Measurements from ENCODE around the gene SLC2A13.
"Not testable (repeated sequence)": the region's sequence is repeated elsewhere in the genome, so short reads cannot be mapped to it uniquely, and the experiment has no call there.

Gene SLC2A13

GRCh38 chr12:39922598-39922997 is 183.3 kb downstream of the SLC2A13 start:
- not testable (repeated sequence) for DNase-seq

DNA sequence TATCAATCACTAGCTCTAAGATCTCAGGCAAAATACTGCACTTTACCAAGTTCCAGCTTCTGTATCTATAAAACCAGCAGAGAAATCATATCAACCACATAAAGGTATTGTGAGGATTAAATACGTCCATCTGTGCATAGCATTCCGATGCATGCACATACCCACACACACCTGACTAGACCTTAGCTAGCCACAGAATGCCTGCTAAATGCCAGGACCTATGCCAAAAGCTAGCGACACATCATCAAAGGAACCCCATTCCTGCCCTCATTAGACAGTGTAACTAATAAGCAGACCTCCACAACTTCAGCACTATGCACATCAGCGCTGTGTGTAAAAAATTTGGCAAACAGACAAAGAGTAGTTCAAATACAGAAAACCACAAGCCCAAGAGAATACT is 185.2 kb downstream of the SLC2A13 start:
- DNase-seq, result no peak

DNA sequence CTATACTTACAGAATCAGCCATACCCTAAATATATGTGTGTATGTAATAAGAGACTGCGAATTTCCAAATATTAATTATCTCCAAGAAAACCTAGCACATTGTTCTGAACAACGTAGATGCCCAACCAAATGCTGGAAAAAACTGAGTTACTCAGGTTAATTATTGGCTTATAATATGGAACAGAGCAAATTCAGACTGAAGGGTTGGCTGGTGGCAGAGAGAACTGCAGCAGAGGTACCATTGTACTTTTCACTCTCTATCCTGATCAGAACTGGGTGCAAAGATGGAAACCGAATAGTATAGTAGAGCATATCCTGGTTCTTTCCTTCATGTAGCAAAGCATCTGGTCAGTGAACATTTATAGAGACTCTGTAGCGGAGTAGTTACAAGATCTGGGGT is 185.7 kb downstream of the SLC2A13 start:
- no peak for DNase-seq

DNA sequence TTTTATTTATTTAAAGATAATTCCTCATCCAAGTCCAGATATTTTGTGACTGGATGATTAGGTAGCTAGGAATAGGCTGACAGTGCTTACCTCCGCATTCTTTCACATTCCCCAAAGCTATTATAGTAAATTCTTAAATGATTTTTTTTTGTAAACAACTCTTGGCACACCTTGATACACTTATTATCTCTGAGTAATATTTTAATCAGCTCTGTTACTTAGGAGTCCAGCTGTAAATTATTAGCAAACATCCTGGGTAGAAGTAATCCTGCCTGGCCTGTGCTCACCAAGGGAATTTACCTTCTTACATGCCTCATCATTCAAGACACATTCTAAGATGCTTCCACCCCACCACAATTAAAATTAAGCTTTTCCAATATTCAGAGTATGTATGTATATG is 186.1 kb downstream of the SLC2A13 start:
- DNase-seq, result no peak

- DNase-seq, result no peak
These were observed 190.6 kb downstream of the SLC2A13 start for GRCh38 chr12:39915249-39915648.

DNA sequence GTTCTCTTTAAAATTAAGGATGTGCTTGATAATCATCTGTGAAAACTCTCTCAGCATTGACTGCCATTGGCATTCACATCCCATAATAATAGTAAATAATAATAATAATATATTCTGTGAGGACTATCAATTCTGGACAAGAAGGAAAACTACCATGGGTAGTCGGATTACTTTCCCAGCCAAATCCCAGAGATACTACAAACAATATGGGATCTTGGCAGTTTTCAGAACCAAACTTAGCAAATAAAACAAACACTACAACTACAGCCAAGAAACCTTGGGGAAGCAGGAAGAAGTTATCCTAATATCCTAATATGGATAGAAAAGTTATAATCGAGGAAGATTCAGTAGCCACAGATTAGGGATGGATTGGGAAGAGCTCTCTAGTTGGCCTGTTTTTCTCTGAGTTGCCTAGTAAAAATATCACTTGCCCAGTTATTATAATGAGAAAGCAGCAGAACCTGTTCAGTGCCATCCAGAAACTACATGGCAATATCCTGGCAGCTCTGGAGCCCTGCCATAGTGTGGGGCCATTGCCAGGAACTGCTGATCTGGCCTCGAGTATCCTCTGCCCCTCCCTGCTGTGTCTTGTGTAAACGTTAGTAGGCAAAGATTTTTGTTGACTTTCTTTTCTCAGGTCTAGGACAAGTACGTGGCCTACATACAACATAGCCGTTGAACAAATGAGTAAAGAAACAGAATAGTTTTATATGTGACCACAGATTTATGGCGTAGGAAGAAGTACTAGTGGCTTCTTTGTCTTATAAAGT is 193.5 kb downstream of the SLC2A13 start:
- DNase-seq, result no peak

DNA sequence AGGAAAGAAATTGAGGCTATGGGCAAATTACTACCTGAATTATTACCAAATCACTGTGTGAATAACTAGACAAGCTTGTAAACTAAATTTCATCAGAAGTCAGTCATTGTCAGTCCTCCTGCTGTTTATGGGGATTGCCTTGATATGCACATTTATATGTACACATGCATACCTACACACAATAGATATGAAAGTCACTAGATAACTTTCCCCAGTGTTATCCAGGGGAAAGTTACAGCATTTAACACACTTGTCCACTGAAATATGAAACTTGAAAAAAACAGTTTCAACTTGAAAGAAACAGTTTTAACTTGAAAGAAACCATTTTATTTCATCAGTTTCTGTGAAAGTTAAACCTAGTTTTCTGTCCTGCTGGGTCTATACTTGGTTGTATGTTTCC is 199.6 kb downstream of the SLC2A13 start:
- no peak for DNase-seq

DNA sequence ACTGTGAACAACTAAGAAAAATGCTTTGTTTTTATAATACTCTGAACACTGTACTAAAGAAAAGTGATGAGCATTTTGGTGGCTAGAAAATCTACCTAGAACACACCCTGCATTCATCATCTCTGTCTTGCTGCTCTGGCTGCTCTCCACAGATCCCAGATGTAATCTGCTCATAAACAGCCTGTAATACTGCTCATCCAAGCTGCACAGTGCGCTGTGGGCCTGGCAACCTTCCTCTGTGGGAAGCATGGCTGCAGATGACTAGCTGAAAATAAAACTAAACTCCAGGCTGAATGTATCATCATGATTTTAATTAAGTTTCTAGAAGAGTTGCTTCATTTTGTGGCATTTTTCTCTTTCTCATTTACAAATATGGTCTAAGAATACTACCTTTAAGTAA is 200.7 kb downstream of the SLC2A13 start:
- DNase-seq, result no peak

DNA sequence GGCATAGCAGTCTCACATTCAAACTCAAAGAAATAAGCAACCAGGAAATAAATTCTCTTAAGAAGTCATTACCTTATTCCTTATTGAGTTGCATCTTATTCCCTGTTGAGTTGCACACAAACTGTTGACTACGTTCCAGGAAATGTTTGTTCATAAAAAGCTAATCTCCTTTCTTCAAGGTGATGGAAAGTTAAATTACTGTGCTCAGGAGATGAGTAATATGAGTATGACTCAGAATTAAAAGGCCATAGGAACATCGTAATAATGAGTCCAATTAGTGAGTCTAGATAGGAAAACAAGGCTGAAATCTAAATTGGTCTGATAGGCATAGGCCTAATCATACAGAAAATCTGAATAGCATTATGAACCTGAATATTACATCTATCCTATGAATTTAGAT is 203.1 kb downstream of the SLC2A13 start:
- DNase-seq, result peak; percentile 15

- DNase-seq, result no peak
These were observed 208.6 kb downstream of the SLC2A13 start for GRCh38 chr12:39897315-39897714.

- not testable (repeated sequence) for DNase-seq
These were observed 212.5 kb downstream of the SLC2A13 start for GRCh38 chr12:39893388-39893787.

DNA sequence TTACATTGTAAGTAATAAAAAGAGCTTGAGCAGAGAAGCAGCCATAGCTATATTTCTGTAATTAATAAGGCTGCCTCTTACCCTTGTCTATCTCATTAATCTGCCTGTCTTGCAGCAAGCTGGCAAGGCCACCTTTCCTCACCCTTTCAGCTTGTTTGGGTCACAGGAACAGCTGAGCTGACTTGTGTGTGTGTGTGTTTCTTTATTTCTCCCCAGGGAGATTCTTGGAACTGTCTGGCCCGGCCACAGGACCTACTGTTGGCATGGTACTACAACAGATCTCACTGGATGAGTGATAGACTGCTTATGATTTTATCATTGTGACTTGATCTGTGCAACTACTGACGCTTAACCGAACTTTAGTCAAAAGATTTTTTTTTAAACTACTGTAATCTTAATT is 213.7 kb downstream of the SLC2A13 start:
- no peak for DNase-seq

DNA sequence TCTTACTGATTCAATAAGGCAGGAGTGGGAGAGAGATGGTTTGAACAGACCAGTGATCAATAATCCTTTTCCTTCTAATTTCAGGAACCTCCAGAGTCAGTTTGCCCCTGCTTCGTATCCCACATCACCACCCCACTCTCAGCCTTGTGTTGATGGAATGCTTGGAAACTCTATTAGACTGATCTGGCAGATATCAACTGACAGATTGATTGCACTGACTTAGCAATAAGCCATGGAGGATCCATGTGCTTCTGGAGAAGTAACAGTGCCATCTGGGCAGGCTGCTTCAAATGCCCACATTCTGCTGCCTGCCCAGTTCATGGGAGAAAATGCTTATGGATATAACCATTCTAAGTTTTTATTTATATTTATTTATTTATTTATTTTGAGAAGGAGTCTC is 218.0 kb downstream of the SLC2A13 start:
- no peak for DNase-seq

- DNase-seq, result no peak
These were observed 219.8 kb downstream of the SLC2A13 start for GRCh38 chr12:39886106-39886505.

- DNase-seq, result no peak
These were observed 221.2 kb downstream of the SLC2A13 start for GRCh38 chr12:39884616-39885125.

GRCh38 chr12:39883411-39883810 is 222.5 kb downstream of the SLC2A13 start:
- no peak for DNase-seq

GRCh38 chr12:39878753-39879152 is 227.1 kb downstream of the SLC2A13 start:
- DNase-seq, result no peak

- DNase-seq, result no peak
These were observed 230.2 kb downstream of the SLC2A13 start for GRCh38 chr12:39875721-39876120.

DNA sequence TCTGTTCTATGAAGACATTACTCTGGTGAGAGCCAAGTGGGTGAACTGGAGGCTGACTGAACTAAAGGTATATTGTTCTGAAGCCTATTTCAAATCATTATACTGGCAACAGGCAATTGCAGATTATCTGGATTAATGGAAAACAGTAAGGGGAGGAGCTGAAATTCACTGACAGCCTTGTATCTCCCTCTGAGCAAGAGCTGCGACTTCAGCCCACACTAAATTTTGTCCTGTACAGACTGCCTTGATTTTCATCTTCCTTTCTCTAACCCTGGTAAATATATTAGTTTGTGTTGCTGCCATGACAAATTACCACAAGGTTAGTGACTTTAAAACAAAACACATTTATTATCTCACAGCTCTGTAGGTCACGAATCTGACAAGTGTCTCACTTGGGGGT is 231.1 kb downstream of the SLC2A13 start:
- no peak for DNase-seq

DNA sequence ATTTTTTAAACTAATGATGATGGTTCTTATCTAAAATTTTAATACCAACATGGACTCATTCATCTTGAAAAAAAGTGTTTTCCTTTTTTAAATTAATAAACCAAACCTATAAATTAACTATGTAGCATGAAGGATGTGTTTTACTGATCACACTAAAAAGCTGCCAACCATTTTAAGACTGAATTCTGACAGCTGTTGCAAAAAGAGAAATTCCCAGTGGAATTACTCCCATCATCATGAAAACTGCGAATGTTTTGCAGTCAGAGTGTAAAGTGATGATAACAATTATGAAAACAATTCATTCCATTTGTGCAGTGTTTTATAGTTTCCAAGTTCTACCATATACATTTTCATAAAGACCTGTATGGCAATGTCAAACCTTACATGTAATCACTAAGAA is 232.8 kb downstream of the SLC2A13 start:
- DNase-seq, result no peak

DNA sequence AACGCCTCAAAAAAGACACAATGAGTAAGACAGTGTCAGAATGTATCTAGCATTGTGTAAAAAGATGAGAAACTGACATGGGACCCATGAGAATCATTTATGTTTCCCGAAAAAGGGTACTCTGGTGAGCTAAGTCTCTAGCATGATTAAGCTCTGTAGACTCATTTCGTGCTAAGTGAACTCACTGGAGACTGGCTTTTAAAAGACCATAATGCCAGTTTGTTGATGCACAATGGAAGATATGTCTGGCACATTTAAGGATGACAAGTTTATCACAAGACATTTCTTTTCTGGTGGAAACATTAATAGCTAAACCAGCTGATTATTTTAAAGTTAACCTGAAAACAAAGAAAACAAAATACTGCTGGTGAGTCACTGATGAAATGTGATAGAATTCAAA is 233.5 kb downstream of the SLC2A13 start:
- no peak for DNase-seq

- no peak for DNase-seq
These were observed 237.6 kb downstream of the SLC2A13 start for GRCh38 chr12:39868328-39868725.

DNA sequence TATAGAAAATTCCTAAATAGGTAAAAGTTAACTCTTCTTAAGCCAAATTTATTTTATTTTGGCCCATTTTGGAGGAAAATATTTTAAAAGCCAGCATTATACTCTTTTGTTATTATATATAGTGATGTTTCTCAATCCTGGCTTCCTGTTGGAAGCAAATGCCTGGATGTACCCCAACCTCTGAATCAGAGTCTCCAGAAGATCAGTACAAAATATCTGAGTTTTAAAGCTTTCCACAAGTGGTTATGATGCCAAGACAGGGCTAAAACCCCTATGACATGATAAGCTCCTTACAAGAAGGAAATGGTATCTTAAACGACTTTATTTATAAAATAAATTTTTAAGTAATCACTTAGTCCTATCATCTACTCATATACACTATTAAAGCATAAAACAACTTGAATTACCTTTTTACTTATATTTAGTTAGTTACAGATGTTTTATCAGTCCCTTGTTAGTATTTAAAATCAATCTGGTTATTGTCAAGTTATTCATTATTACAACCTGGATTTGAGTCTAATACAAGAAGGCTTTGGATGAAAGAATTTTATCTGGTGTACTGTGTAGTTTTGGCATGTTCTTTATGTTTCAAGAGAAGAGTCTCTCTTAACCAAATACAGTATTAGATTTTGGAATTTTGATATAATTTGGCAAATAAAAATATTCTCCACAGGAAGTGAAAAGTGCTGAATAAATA is 238.1 kb downstream of the SLC2A13 start:
- DNase-seq, result no peak

DNA sequence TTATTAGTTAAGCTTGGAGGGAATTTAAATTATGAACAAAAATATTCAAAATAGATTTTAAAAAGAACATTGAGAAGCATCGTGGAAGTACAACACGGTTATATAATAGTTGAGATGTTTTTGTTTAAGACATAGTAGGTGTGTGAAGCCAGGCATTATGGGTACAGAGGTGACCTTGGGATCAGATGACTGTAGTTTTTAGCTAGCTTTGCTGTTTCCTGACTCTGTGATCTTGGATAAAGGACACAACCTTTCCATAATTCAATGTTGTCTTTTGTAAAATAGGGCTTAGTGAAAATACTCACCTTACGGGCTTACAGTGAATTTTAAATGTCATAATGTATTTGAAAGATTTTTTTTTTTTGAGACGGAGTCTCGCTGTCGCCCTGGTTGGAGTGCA is 239.7 kb downstream of the SLC2A13 start:
- DNase-seq, result no peak

Measured in activated CD4-positive, alpha-beta T cell treated with anti-CD3 and anti-CD28 coated beads, Interleukin-2, Interleukin-6, amounts not matched to agents 100 ng/mL and 50 ng/mL, durations not matched to agents 16 hours and 8 hours (primary cell).